Activated CD4-positive, alpha-beta T cell treated with anti-CD3 and anti-CD28 coated beads for 1 hour (primary cell): ENCODE data around the gene GOLGA5.

Source experiments
- DNase-seq: peaks from one replicate; pipeline ENCODE4 v3.0.0-alpha.2; 2020

GOLGA5 gene

DNA sequence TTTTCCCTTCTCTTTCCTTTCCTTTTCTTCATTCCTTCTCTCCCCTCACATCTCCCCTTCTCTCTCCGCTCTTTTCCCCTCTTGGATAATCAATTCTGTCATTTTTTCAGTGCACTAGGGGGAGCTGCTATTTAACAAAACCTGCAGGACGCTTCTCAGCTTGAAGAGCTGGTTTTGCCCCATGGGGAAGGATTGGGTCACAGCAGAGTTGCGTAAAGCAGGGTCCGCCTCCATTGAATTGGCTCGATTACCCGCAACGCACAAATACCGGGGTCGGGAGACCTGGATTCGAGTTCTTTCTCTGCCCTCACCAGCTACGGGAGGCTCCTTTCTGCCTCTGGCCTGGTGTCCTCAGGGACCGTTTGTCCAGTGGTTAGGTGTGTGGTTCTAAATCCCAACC, 86.7 kb downstream of the GOLGA5 start:
- DNase-seq = no peak

DNA sequence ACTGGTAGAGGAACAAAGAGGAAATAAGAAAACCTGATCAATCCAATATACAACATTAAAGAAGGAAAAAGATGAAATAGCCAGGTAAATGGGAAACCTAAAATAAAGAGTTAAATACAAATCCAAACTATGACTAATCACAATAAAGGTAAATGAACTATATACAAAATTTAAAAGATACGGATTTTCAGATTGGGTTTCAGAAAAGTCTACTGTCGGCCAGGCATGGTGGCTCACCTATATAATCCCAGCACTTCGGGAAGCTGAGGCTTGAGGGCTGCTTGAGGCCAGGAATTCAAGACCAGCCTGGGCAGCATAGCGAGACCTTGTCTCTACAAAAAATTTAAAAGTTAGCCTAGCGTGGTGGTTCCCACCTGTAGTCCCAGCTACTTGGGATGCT, 89.0 kb downstream of the GOLGA5 start:
- DNase-seq = no peak

DNA sequence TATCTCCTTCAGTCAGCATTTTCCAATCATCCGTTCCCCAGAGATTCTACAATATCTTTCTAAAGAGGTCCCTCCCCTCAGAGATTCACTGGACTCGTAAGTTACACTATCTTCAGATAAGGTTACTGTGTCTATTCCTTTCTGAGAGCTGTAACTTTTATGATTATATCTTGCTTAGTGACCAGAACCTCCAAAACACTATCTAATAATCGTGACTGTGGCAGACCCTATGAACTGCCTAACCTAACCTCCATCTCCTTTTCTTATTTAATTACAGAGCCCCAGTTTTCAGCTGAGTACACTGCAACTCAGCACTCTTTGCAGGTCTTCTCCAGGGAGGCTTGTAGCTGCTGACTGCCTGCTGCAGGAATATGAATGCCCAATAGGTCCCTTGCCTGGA, 90.3 kb downstream of the GOLGA5 start:
- no peak for DNase-seq

DNA sequence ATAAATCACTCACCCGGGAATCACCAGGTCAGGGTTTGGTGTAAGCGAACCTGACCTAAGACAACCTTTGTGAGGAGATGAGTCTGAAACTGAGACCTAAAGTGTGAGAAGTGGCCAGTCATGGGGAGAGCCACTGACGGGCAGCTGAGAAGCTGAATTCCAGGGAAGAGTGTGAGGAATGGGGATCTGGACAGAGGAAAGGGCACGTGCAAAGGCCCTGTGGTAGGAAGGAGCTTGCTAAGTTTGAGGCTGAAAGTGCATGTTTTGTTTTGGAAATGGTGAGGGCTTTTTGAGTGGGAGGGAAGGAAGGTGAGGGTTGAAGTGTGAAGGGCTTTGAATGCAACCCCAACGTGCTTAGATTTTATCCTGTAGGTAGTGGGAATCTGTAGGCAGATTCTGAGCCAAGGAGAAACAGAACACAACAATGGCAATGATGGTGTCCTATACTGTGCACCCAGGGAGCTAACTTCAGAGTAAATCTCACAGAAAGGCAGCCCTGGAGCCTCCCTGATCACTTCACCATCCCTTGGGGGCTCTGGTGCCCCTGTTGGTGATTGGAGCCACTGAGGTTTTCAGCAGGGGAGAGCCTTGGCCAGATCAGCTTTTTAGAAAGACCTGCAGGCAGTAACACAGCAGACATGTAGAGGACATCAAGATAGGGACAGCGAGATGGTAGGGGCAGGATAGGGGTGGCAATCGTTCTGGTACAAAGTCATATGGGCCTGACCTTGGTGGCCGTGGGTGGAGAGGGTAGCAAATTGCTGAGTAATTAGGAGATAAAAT, 91.4 kb downstream of the GOLGA5 start:
- DNase-seq = no peak

DNA sequence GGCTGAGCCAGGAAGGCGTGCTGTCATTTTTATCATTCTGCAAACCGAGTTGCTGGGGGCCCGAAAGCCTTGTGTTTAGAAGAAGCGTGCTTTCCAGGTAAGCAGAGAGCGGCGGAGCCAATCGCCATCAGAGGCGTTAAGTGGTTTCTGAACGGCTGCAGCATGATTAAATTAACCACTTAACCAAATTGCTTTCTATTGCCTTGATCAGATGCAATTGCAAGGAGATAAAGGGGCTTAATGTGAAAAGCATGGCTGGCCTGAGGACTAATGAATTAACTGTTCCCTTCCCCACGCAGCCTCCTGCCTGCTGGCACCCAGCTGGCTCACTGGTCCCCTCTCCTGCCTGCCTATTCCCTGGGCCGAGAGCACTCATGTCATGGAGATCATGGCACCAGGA, 92.2 kb downstream of the GOLGA5 start:
- no peak for DNase-seq

DNA sequence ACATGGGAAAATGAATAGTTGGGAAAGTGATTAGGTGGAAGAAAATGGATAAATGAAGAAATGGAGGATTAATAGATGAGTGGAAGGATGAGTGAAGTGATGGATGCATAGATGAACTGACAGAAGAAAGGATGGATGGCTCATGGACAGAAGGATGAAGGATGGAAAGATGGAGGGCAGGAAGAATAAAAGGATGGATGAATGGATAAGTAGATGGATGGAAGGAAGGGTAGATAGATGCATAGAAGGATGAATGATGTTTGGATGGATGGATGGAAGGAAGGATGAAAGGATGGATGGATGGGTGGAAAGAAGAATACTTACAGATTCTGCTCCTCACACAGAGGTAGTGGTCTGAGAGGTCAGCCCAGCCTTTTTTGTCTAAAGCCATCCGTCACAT, 93.1 kb downstream of the GOLGA5 start:
- no peak for DNase-seq

DNA sequence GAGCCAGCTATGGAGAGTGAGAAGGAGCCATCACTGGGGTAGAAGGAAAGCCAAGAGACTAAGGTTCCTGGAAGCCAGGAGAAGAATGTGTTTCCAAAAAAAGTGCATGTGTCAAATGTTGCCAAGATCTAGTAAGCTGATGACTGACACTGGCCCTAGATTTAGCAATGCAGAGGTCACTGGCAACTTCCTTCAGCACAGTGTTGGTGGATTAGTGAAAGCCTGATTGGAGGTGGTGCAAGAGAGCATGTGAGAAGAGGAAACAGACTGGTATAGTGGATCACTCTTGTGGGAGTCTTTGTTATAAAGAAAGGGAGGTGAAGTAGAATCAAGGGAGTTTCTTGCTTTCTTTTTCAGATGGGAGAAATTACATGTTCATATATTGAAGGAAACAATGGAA, 94.8 kb downstream of the GOLGA5 start:
- no peak for DNase-seq
